NB4 (cell line): ENCODE data around the gene GNA14.
"Not testable (repeated sequence)": the region's sequence is repeated elsewhere in the genome, so short reads cannot be mapped to it uniquely, and the experiment has no call there.

Experiments used
- DNase-seq: peaks from one replicate; pipeline ENCODE4 v3.0.0; 2010; ENCODE audit warnings: low read depth
- H3K4me3 ChIP-seq: one replicate; pipeline ENCODE4 v1.5.1; 2011; ENCODE audit warnings: mild to moderate bottlenecking, low read depth, low read length, moderate library complexity
- CTCF ChIP-seq: IDR thresholded peaks from one replicate; pipeline ENCODE4 v1.5.1; 2012; ENCODE audit warnings: low read depth, low read length
- MAX ChIP-seq: IDR thresholded peaks from 2 replicates; pipeline ENCODE4 v1.6.1; 2011; ENCODE audit warnings: low read depth, low read length
- MYC ChIP-seq: IDR thresholded peaks from 2 replicates; pipeline ENCODE4 v1.6.1; 2011; ENCODE audit warnings: low read depth, low read length
- POLR2A ChIP-seq: IDR thresholded peaks from 2 replicates; pipeline ENCODE4 v1.6.1; 2011; ENCODE audit warnings: mild to moderate bottlenecking; ENCODE audit not compliant: insufficient read length; ENCODE audit errors: extremely low read depth

GNA14 gene

DNA sequence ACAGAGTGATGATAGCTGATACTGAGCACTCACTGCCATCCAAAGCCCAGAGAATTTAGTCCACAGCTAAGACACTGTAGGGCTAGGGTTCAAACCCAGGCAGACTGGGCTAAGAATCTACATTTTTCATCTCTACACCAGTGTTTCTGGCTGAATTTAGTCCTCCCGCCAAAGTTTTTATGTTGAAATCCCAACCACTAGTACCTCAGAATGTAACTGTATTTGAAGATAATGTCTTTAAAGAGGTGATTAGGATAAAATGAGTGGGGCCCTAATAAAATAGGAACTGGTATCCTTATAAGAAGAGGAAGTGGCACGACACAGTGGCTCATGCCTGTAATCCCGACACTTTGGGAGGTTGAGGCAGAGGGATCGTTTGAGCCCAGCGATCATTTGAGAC is 4.3 kb downstream of the GNA14 start:
- TF ChIP-seq POLR2A (no peak), MAX (no peak)
- no peak for DNase-seq
- H3K4me3 ChIP-seq: no peak overlapping the region

DNA sequence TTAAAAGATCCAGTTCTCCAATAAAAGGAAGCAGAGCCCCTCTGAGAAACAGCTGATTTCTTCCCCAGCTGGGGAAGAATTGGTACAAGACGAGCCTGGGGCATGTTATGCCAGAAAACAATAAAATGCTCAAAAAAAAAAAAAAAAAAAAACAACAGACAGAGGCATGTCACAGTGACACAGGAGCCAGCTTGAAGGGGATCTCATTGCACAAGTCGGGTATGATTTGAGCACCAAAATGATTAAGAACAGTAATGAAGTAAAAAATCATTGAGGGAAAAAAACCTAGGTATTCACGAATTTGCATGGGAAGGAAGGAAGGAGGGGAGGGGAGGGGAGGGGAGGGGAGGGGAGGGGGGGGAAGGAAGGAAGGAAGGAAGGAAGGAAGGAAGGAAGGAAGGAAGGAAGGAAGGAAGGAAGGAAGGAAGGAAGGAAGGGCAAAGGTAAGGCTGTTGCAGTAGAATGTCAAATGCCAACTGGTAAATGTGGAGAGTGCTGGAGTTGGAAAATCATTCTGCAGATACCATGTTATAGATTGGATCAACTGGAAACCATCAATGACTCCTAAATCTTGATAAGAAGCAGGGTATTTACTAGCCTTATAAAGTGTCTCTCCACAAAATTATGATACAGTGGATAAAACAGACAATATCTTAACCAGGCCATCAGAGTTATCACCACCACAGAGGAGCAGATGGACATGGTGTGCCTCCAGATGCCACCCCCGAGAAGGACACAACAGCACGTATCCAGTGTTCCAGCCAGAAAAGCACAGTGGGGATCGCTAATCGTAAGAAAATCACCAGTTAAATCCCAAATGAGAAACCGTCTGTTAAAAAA is 7.2 kb downstream of the GNA14 start:
- no peak for DNase-seq
- TF ChIP-seq MYC: no peak
- TF ChIP-seq CTCF: no peak
- no peak for TF ChIP-seq POLR2A
- TF ChIP-seq MAX: no peak
- no peak overlapping the region for H3K4me3 ChIP-seq

DNA sequence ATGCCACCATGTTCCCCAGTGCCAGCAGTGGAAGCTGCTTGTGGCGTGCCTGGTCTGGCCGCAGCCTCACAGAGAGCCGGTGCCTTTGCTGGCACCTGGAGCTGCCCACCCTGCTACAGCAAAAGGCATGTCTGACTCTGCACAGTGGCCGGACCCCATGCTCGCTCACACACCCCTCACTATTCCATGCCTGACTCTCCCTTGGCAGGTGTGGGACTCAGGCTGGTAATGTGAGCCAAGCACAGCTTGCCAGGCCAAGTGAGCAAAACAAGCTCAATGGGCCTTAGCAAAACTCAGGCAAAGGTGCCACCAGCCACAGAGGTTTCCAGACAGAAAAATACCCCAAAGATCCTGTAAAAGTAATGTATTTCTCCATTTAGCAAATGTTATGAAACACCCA is 15.5 kb downstream of the GNA14 start:
- H3K4me3 ChIP-seq: no peak overlapping the region
- DNase-seq: no peak
- no peak for TF ChIP-seq POLR2A
- no peak for TF ChIP-seq MYC
- TF ChIP-seq MAX: no peak
- TF ChIP-seq CTCF: no peak

GRCh38 chr9:77628864-77629263 is 19.3 kb downstream of the GNA14 start:
- DNase-seq, H3K4me3 ChIP-seq: not testable (repeated sequence)

DNA sequence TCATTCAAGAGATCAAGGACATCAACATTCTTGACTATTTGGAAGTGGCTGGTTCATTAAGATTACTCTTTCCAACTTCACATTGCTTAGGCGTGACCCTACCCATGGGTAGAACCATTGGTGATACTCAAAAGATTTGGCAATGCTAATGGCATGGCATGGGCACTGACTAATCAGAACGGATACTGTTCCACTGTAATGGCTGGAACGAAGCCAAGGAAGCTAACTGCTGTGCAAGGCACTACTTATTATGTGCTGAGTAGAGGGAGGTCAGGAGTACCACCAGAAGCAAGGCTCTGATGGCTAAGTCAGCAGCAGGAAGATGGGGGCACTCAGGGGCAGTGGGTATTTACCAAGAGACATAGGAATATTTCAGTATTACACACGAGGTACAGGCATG is 31.9 kb downstream of the GNA14 start:
- H3K4me3 ChIP-seq: no peak overlapping the region
- TF ChIP-seq CTCF: no peak
- TF ChIP-seq POLR2A: no peak
- no peak for TF ChIP-seq MYC
- TF ChIP-seq MAX: no peak
- DNase-seq: no peak

DNA sequence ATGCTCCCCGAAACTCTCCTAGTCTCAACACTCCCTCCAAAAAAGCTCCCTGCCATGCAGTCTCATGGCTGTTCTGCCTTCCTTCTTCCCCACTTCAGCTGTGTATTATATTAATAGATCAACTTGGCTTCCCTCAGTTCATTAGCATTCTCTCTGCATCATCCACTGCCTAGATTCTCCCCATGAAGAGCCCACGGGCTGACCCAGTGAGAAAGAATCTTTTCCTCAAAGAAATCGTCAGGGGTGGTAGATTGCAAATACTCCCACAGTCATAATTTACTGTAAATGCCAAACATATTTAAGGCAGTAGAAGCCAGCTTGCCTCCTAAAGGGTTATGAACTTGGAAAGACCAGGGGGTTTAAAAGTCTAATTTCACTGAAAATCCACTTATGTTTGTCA is 33.5 kb downstream of the GNA14 start:
- H3K4me3 ChIP-seq: no peak overlapping the region
- DNase-seq: no peak
- no peak for TF ChIP-seq POLR2A
- TF ChIP-seq MYC: no peak
- TF ChIP-seq CTCF: no peak
- TF ChIP-seq MAX: no peak
